SH-SY5Y (cell line): ENCODE results near the gene ABR.

Experiments
- GATA2 ChIP-seq: IDR thresholded peaks from 2 replicates; pipeline ENCODE4 v1.6.1; 2011; ENCODE audit warnings: mild to moderate bottlenecking, low read depth, low read length
- GATA3 ChIP-seq: IDR thresholded peaks from 2 replicates; pipeline ENCODE4 v1.6.1; 2011; ENCODE audit warnings: low read depth, mild to moderate bottlenecking, low read length, moderate library complexity

Gene ABR

GRCh38 chr17:1010086-1010450 lies 169.7 kb downstream of the ABR start:
- TF ChIP-seq GATA3 (no peak), GATA2 (no peak)

DNA sequence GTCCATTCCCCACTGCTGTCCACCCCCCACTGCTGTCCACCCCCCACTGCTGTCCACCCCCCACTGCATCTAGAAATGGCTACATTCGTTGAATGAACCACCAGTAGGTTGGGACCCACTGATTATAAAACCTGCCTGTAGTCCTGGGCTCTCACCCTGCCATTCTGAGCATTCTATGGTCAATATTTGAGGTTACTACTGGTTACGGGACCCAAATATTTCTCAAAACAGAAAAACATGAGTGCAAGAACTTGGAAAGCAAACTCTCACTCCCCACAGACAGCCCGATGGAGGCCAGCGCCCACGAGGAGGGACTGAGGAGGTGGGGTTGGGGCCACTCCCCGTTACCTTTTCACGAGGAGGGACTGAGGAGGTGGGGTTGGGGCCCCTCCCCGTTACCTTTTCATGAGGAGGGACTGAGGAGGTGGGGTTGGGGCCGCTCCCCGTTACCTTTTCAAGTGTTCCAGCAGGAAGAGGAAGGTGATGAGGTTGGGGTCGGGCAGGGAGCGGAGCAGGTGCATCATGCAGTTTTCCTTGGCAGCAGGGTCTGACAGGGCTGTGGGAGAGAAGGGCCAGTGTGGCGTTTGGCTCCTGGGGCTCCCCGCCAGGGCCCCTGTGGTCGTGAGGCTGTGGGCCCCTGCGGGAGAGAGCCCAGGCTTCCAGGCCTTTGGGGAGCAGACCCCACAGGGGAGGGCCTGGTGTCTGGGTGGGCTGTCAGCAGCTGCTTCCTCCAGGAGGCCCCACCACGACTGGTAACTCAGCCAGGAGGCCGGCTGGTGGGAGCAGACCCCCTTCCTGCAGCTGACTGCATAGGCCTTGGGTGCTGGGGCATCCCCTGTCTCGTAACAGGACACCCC lies 170.3 kb downstream of the ABR start:
- TF ChIP-seq GATA3 (no peak), GATA2 (no peak)

DNA sequence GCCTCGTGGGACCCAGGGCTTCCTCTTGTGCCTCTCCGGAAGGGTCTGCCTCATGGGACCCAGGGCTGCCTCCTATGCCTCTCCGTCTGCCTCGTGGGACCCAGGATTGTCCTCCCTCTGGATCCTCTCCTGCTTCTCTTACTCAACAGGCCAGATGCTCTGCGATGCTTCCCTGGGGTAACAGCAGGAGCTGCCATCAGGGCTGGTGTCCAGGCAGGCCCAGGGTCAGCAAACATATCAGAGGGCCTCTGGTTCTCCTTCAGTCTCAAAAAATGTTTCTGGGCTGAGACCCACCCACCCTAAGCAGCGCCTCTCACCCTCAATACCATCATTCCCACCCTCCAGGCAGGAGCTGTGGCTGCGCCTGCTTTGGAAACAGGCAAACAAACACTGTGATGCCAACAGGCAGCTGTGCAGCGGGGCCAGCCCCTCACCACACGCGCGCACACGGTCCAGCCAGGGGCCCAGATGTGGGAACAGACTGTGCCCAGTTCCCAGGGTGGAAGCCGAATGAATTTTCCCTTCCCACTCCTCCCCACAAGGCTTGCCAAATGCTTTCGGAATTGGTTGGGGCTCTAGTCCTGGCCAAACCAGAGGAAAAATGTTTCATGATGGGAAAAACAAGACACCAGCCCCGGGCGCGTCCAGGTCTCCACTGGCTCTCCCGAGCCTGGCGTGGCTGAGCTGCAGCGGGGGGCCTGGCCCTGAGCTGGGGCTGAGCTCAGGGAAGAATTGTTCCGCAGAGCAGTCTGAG lies 171.6 kb downstream of the ABR start:
- TF ChIP-seq GATA3: no peak
- TF ChIP-seq GATA2: no peak

DNA sequence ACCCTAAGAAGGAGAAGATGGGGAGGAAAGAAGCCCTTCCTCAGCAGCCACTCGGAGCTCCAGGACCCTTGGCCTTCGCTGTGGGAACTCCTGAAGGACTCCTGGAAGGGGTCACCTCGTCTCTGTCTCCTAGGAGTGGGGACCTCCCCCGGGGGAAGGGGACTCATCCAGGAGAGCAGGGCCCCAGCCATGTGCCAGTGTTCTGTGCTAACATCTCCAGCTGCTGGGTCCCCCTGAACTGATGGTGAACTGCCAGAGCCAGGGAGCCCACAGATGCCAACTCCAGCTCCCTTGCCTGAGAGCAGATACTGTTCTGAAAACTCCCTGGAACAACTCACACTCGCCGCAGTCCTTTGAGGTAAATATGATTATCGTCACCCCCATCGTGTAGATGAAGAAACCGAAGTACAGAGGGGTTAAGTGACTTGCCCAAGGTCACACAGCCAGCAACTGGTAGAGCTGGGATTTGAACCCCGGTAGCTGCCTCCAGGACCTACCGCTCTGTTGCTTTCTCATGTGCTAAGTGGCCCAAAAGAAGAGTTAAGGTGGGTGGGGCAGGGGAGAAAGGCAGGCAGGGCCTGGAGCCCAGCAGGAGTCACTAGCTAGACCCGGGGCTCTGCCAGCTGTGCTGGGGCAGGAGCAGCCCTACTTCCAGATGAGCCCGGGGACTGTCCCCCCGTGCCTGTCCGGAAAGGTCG lies 172.3 kb downstream of the ABR start:
- no peak for TF ChIP-seq GATA2
- no peak for TF ChIP-seq GATA3

DNA sequence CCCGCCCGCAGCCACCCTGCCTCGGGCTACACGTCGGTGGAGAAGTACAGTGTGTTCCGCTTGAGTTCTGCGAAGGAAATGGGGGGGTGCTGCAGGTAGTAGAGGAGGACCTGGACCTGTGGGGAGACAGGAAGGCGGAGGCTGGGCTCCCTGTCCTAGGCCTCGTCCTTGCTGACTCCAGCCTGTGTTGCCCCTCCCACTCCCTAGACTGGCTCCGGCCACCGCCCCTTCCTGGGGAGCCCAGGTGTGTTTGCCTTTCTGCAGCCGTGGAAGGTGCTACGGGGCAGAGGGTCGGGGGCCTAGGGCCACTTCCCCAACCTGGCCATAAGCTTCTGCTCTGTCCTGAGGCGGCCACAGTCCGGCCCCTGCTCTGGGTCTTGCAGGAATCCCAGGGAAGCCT lies 173.7 kb downstream of the ABR start:
- TF ChIP-seq GATA3: no peak
- TF ChIP-seq GATA2: no peak

- no peak for TF ChIP-seq GATA3
- TF ChIP-seq GATA2: no peak
Measured at GRCh38 chr17:1005361-1005946, 174.3 kb downstream of the ABR start.

DNA sequence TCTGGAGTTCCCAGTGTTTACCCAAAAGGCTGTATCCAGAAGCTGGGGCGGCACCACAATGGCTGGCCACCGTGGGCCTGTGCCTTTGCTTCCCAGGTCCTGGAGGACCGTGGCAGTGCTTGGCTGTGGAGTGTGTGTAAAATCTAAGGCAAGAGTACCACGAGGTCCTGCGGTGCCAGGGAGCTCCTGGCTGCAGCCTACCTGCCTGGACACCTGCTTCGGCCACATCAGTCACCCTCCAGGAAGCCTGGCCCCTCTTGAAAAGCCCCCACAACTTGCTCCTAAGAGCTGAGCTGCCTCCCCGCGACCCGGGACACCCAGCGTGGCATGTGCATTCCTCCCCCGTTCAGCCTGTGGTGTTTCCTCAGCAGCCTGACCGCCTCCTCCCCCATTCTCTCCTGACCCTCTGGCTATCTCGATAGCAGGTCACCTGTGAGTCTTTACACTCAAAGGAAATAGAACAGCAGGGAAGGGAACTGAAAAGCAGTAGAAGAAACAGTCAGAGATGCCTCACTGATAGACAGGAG lies 174.9 kb downstream of the ABR start:
- TF ChIP-seq GATA3: no peak
- TF ChIP-seq GATA2: no peak

GRCh38 chr17:1003972-1004768 lies 175.6 kb downstream of the ABR start:
- TF ChIP-seq GATA2 (no peak), GATA3 (no peak)

- no peak for TF ChIP-seq GATA2
- TF ChIP-seq GATA3: no peak
Measured at GRCh38 chr17:1003633-1003971, 176.2 kb downstream of the ABR start.

- no peak for TF ChIP-seq GATA2
Measured at GRCh38 chr17:1002771-1003555, 176.8 kb downstream of the ABR start.

DNA sequence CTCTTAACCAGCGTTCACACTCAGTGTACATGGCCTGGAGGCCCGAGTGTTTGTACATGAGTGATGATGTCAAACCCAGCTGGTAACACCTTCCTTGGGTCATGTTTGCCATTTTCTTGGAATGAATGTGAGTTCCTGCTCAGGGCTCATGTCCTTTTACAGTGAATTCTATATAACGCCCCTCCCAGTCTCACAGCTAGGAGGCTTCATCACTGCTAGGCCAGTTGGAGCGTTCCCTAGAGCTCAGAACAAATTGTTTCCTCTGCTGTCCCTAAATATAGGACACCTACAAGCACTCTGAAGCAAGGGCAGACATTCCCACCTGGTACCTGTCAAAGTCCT lies 177.4 kb downstream of the ABR start:
- TF ChIP-seq GATA2 (no peak), GATA3 (no peak)

DNA sequence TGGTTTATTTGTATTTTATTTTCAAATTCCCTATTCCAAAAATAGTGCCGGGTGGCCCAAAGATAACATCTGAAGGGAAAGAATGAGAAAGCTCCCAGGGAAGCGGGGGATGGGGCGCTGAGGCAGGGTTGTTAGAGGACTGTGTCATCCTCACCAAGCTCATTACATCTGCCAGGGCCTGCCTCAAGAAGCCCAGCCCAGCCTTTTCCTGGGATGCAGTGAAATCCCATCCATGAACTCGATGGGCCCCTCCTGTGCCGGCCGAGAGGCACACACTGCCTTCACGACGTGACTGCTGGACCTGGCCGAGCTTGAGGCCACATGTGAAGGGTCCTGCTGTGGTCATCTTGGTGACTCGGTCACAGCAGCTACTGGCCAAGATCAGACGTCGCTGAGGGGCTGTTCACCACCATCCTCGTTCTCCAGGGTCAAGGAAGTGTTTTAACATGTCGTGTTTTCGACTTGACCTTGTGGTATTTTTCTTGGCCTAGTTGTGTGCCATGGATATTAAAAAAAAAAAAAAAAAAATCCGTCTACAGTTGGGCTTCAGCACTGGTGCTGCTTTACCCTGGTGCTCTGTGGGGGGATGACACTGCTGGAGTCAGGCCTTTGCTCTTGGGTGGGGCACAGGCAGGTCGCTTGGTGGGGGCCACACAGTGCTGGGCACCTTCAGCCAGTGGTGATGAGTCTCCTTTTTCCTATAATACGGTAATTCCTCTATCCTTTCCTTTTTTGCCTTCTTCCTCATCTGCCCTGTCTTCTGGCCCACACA lies 178.0 kb downstream of the ABR start:
- TF ChIP-seq GATA2 (no peak), GATA3 (no peak)
